Nephron progenitor cell (in vitro differentiated cells): ENCODE results near the gene EMC8.

Experiments
- DNase-seq: peaks from one replicate; pipeline ENCODE4 v3.0.0; 2021
- H3K27ac Mint-ChIP-seq: 2 replicates; pipeline ENCODE4 v1.8.0; 2021; ENCODE audit warnings: mild to moderate bottlenecking, moderate library complexity, mixed read lengths
- H3K27me3 Mint-ChIP-seq: 2 replicates; pipeline ENCODE4 v1.8.0; 2021; ENCODE audit warnings: mild to moderate bottlenecking, low read depth, mixed read lengths; ENCODE audit not compliant: poor library complexity
- H3K36me3 Mint-ChIP-seq: 2 replicates; pipeline ENCODE4 v1.8.0; 2021; ENCODE audit warnings: low read depth, mixed read lengths
- H3K4me1 Mint-ChIP-seq: 2 replicates; pipeline ENCODE4 v1.8.0; 2021; ENCODE audit warnings: mixed read lengths
- H3K4me3 Mint-ChIP-seq: 2 replicates; pipeline ENCODE4 v1.8.0; 2021; ENCODE audit warnings: mild to moderate bottlenecking, moderate library complexity, mixed read lengths
- H3K9me3 Mint-ChIP-seq: 2 replicates; pipeline ENCODE4 v1.8.0; 2021; ENCODE audit warnings: mild to moderate bottlenecking, moderate library complexity, mixed read lengths
- TF ChIP-seq, protein P1 (sequence below): fragments of 200-600 bp; sonication (generic); IDR thresholded peaks from 2 replicates; pipeline ENCODE4 v1.5.0; 2021; ENCODE audit warnings: antibody characterized with exemption

The EMC8 gene

GRCh38 chr16:85799497-85800320 is at the start of gene EMC8, which contains the start of gene COX4I1:
TSS of gene EMC8 (minus strand) at chr16:85799544. CDS start at chr16:85799295, 249 bp downstream.
TSS of gene COX4I1 (plus strand) at chr16:85799695. CDS start at chr16:85801206, 1,511 bp downstream.
- Mint-ChIP-seq H3K9me3 (no peaks in the 10 kb centered on the region), H3K27me3 (no peaks in the 10 kb centered on the region), H3K4me3 (peak within 1 kb of the TSS; percentile 89), H3K27ac (peak within 1 kb of the TSS; percentile 91), H3K36me3 (peaks cover 55% of the 10 kb centered on the region), H3K4me1 (peaks cover 46% of the 10 kb centered on the region)
- TF ChIP-seq, protein P1, sequence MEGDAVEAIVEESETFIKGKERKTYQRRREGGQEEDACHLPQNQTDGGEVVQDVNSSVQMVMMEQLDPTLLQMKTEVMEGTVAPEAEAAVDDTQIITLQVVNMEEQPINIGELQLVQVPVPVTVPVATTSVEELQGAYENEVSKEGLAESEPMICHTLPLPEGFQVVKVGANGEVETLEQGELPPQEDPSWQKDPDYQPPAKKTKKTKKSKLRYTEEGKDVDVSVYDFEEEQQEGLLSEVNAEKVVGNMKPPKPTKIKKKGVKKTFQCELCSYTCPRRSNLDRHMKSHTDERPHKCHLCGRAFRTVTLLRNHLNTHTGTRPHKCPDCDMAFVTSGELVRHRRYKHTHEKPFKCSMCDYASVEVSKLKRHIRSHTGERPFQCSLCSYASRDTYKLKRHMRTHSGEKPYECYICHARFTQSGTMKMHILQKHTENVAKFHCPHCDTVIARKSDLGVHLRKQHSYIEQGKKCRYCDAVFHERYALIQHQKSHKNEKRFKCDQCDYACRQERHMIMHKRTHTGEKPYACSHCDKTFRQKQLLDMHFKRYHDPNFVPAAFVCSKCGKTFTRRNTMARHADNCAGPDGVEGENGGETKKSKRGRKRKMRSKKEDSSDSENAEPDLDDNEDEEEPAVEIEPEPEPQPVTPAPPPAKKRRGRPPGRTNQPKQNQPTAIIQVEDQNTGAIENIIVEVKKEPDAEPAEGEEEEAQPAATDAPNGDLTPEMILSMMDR = no peak
- DNase-seq = peak; percentile 96

DNA sequence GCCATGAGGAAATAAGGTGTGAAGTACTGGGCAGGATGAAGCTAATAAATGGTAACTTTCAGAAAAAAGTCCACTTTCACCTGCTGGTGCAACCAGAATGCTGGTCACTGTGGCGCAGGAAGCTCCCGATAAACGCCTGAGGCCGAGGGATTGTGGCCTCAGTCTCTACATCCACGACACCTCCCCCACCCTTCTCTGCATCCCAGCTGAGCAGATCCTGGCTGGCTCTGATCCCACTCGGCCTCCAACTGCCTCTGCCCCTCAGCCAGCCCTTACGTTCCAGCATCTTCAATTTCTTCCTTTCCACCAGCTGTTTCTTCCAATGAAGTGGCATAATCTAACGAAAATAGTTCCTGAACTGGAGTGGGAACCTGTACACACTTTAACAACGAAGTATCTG is 49.6 kb upstream of the EMC8 start:
- TF ChIP-seq, protein P1 = no peak
- no peak for DNase-seq
- H3K27me3 Mint-ChIP-seq = peaks cover 44% of the 10 kb centered on the region

DNA sequence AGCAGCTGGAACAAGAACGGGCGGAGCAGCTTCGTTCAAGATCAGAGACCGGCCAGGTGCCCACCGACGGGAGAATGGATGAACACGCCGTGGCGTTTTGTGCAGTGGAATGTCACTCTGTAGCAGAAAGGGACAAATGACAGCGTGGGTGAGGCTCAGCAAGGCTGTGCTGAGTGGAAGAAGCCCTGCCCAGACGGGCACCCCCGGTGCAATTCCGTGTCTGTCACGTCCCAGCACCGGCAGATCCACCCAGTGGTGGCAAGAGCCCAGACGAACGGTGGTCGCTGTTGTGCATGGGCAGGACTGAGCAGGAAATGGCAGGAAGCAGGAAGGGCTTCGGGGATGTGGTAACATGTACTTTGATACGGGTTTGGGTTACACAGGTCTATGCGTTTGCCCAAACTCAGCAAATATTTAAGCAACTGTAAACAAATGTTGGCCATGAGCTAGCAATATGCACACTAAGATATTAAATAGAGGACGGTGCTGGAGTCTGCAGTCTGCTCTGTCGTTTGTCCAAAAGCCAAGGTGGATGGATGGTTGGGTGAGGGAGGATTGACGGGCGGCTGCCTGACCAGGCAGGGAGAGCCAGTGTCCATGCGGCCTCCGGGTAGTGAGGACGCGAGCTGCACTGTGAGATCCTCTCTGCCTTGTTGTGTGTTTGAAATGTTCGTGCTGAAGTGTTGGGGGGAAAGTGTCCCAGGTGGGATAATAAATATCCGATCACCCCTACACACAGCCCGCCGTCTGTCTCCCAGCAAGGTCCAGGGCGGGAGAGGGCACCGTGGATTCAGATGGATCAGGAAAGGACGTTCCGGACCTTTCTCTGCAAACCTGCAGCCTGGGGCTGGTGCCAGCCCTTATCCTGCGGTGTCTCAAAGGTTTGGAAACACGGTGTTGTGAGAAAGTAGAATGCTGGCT is 48.6 kb upstream of the EMC8 start:
- no peak overlapping the region for H3K27ac Mint-ChIP-seq
- peaks cover 47% of the 10 kb centered on the region for H3K4me1 Mint-ChIP-seq
- H3K4me3 Mint-ChIP-seq = no peak overlapping the region
- no peak for DNase-seq
- no peaks in the 10 kb centered on the region for H3K9me3 Mint-ChIP-seq
- TF ChIP-seq, protein P1 = no peak
- peaks cover 45% of the 10 kb centered on the region for H3K27me3 Mint-ChIP-seq
- H3K36me3 Mint-ChIP-seq = no peaks in the 10 kb centered on the region

More for the DNA sequence above, 49.6 kb upstream of the EMC8 start:
- no peak overlapping the region for H3K4me3 Mint-ChIP-seq
- no peak overlapping the region for H3K27ac Mint-ChIP-seq
- H3K36me3 Mint-ChIP-seq = no peaks in the 10 kb centered on the region
- no peaks in the 10 kb centered on the region for H3K9me3 Mint-ChIP-seq
- H3K4me1 Mint-ChIP-seq = peaks cover 47% of the 10 kb centered on the region

DNA sequence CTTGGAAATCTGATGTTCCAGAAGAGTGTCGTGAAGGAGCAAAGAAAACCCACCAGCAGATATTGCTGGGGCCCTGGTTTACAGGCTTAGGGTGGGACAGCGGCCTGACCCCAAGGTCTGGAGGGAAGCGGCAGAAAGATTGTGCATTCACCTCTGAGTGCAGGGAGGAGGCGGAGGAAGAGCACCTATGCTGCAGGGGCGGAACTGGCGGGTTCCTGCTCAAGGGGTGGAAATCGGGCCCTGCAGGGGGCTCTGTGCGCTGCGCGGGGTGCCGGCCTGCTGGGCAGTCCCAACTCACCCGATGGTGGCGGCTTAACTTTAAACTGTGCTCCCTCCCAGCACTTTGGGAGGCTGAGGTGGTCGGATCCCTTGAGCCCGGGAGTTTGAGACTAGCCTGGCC is 47.7 kb upstream of the EMC8 start:
- no peak overlapping the region for H3K4me3 Mint-ChIP-seq
- no peak overlapping the region for H3K27ac Mint-ChIP-seq
- H3K9me3 Mint-ChIP-seq = no peaks in the 10 kb centered on the region
- no peak for DNase-seq
- H3K4me1 Mint-ChIP-seq = peaks cover 47% of the 10 kb centered on the region
- TF ChIP-seq, protein P1 = no peak
- H3K27me3 Mint-ChIP-seq = peaks cover 43% of the 10 kb centered on the region
- H3K36me3 Mint-ChIP-seq = no peaks in the 10 kb centered on the region

- Mint-ChIP-seq H3K36me3 (no peaks in the 10 kb centered on the region), H3K4me3 (no peak overlapping the region), H3K4me1 (peaks cover 43% of the 10 kb centered on the region), H3K27me3 (peaks cover 42% of the 10 kb centered on the region), H3K27ac (no peak overlapping the region), H3K9me3 (no peaks in the 10 kb centered on the region)
- TF ChIP-seq, protein P1 = no peak
- DNase-seq = no peak
These were observed 47.1 kb upstream of the EMC8 start for GRCh38 chr16:85846461-85846860.
